ENCODE measurements around the gene ABLIM2. TPM values are rescaled to one million over a fixed set of nuclear protein-coding genes. Genes with fewer than 3 reads are reported as not detected.

The ABLIM2 gene
- total and polyA plus RNA-seq, 2 of the 4 experiments (the other 2 are of a cell fraction): under 0.01 to 0.10 TPM

- H3K9ac ChIP-seq (ENCODE audit: low read depth, low read length): no peak overlapping the region
- intact Hi-C loops (cut with micrococcal nuclease) (no loop called here), dilution Hi-C loops (cut with HindIII; ENCODE audit: low sequenced_read_pairs, unreplicated experiment) (no loop called here), in situ Hi-C loops (cut with MboI; ENCODE audit: low sequenced_read_pairs) (no loop called here)
- no peak overlapping the region for H4K91ac ChIP-seq (ENCODE audit: insufficient read depth, low read depth, low read length)
- no peak overlapping the region for H3K4ac ChIP-seq (ENCODE audit: low read depth, low read length)
- no peaks in the 10 kb centered on the region for H3K36me3 ChIP-seq (ENCODE audit: control insufficient read depth, insufficient read depth, low read length)
- H3K9me1 ChIP-seq (ENCODE audit: insufficient read depth, low read length): no peaks in the 10 kb centered on the region
- H3K14ac ChIP-seq (replicated peaks; ENCODE audit: low read depth, low read length): no peak overlapping the region
- H2AFZ ChIP-seq (replicated peaks; ENCODE audit: low read length, poor library complexity): no peak overlapping the region
- no peak overlapping the region for H3K18ac ChIP-seq (ENCODE audit: low read depth, low read length)
- H2AK5ac ChIP-seq (ENCODE audit: low read depth, low read length): no peak overlapping the region
- H2AK9ac ChIP-seq (replicated peaks; ENCODE audit: low read depth, low read length, poor library complexity): no peak overlapping the region
- no TSS peak for BruUV-seq (replicated peaks)
- no peak overlapping the region for H2BK15ac ChIP-seq (ENCODE audit: low read depth, low read length)
- H3K4me3 ChIP-seq (ENCODE audit: insufficient read depth, low read depth, low read length): no peak overlapping the region
- no peak overlapping the region for H3K27ac ChIP-seq (ENCODE audit: insufficient read depth, low read length)
- no peak overlapping the region for H3K4me2 ChIP-seq (ENCODE audit: low read depth, low read length)
- no peak overlapping the region for H2BK120ac ChIP-seq (ENCODE audit: low read depth, low read length)
- TF ChIP-seq FOS (IDR thresholded peaks at IDR 0.05; ENCODE audit: low read depth, low read length): no peak
- TF ChIP-seq MAFK (IDR thresholded peaks at IDR 0.05; ENCODE audit: low read depth, low read length): no peak
- no peak for TF ChIP-seq MXI1 (IDR thresholded peaks at IDR 0.05; ENCODE audit: borderline replicate concordance, low read depth, low read length)
- DNase-seq (no peak), ATAC-seq (ENCODE audit: low read depth) (no peak)
- H3K4me1 ChIP-seq (ENCODE audit: control insufficient read depth, insufficient read depth, low read length): no peaks in the 10 kb centered on the region
- H3K56ac ChIP-seq (ENCODE audit: extremely low read depth, insufficient read depth, low read length): no peak overlapping the region
- H3K23ac ChIP-seq (ENCODE audit: low read depth, low read length): no peak overlapping the region
- H3K9me3 ChIP-seq (ENCODE audit: control insufficient read depth, insufficient read depth, low read length): peaks cover 8% of the 10 kb centered on the region
- H2BK5ac ChIP-seq (ENCODE audit: low read depth, low read length, poor library complexity, severe bottlenecking): no peak overlapping the region
- H3K27me3 ChIP-seq (ENCODE audit: control insufficient read depth, insufficient read depth, low read length): peaks cover 78% of the 10 kb centered on the region
- ChIA-PET POLR2A (ENCODE audit: unreplicated experiment) (no interaction called here), CTCF (no interaction called here)
- no peak overlapping the region for H2BK20ac ChIP-seq (ENCODE audit: low read depth, low read length)
- no peak overlapping the region for H4K8ac ChIP-seq (ENCODE audit: low read depth in 2 of 2, low read length in 2 of 2)
- H3K79me1 ChIP-seq (ENCODE audit: low read depth in 1 of 2, low read length in 2 of 2): no peaks in the 10 kb centered on the region
- no peak overlapping the region for H4K5ac ChIP-seq (ENCODE audit: low read depth, low read length)
- H4K20me1 ChIP-seq (ENCODE audit: insufficient read depth, low read length): no peaks in the 10 kb centered on the region
- 66% methylated on average over 14 of the region's 24 CpGs; no CpG with 5 or more reads in 1 of the 2 experiments for WGBS, 2 experiments (ENCODE audit: extremely low coverage in 2 of 2, insufficient read length in 1 of 2)
These were observed 52.1 kb downstream of the ABLIM2 start for GRCh38 chr4:8106451-8107025.
